HCEC 1CT (cell line): ENCODE data around the gene DENND10.
"Not testable (repeated sequence)": the region's sequence is repeated elsewhere in the genome, so short reads cannot be mapped to it uniquely, and the experiment has no call there.

ENCODE experiments used
- DNase-seq: peaks from one replicate; pipeline ENCODE4 v3.0.0-alpha.2; 2017

Gene DENND10

GRCh38 chr10:119100434-119101238 is 3.3 kb upstream of the DENND10 start:
- no peak for DNase-seq

GRCh38 chr10:119101366-119102098 is 2.4 kb upstream of the DENND10 start:
- DNase-seq: no peak

- DNase-seq: no peak
Observed at GRCh38 chr10:119103241-119103902, 541 bp upstream of the DENND10 start.

GRCh38 chr10:119104654-119105015 is 722 bp downstream of the DENND10 start:
- DNase-seq: peak; percentile 3

GRCh38 chr10:119105155-119105554 is 1.2 kb downstream of the DENND10 start:
- DNase-seq: no peak

GRCh38 chr10:119105899-119106298 is 2.0 kb downstream of the DENND10 start:
- not testable (repeated sequence) for DNase-seq

- not testable (repeated sequence) for DNase-seq
Observed at GRCh38 chr10:119107106-119107505, 3.2 kb downstream of the DENND10 start.

GRCh38 chr10:119107771-119108170 is 3.9 kb downstream of the DENND10 start:
- DNase-seq: not testable (repeated sequence)

- peak; percentile 86 for DNase-seq
Observed at GRCh38 chr10:119112056-119112455, 8.1 kb downstream of the DENND10 start.

GRCh38 chr10:119113751-119114732 is 10.1 kb downstream of the DENND10 start:
- DNase-seq: peak; percentile 95

- no peak for DNase-seq
Observed at GRCh38 chr10:119115926-119116325, 12.0 kb downstream of the DENND10 start.

GRCh38 chr10:119116326-119116951 is 12.5 kb downstream of the DENND10 start:
- DNase-seq: no peak

GRCh38 chr10:119118231-119118630 is 14.3 kb downstream of the DENND10 start:
- DNase-seq: no peak

GRCh38 chr10:119119400-119119799 is 15.5 kb downstream of the DENND10 start:
- DNase-seq: no peak

- DNase-seq: peak; percentile 77
Observed at GRCh38 chr10:119120413-119120867, 16.5 kb downstream of the DENND10 start.

- no peak for DNase-seq
Observed at GRCh38 chr10:119120875-119121274, 17.0 kb downstream of the DENND10 start.

- DNase-seq: no peak
Observed at GRCh38 chr10:119125942-119126341, 22.0 kb downstream of the DENND10 start.

GRCh38 chr10:119129721-119130120 is 25.8 kb downstream of the DENND10 start:
- no peak for DNase-seq

- DNase-seq: peak; percentile 45
Observed at GRCh38 chr10:119131512-119132240, 27.8 kb downstream of the DENND10 start.

- DNase-seq: no peak
Observed at GRCh38 chr10:119132521-119133345, 28.8 kb downstream of the DENND10 start.
